Measurements from ENCODE around the gene CCNH. TPM values are rescaled to one million over a fixed set of nuclear protein-coding genes. Genes with fewer than 3 reads are reported as not detected.

CCNH gene
- total RNA-seq: 54.7 and 60.2 TPM in 2 replicates

GRCh38 chr5:87412630-87413342 is at the start of gene CCNH:
Gene CCNH (minus strand): TSS chr5:87412930. CDS start chr5:87412794, 136 bp downstream.

Small RNA genes within 50 kb of the gene (small RNA-seq; reads per million reads assigned to genes)
- gene RNU6-727P: not detected

Other genes with a start within 250 kb of the CCNH start
- gene RASA1, start 145.0 kb downstream of the CCNH start, total RNA-seq: 19.5 and 31.7 TPM in 2 replicates

Data from subcutaneous preadipocyte (primary cell).